Endothelial cell (in vitro differentiated cells): ENCODE measurements around the gene PHACTR4. TPM values are rescaled to one million over a fixed set of nuclear protein-coding genes. Genes with fewer than 3 reads are reported as not detected.
"Not testable (repeated sequence)": the region's sequence is repeated elsewhere in the genome, so short reads cannot be mapped to it uniquely, and the experiment has no call there.

Experiments used
- DNase-seq: peaks from one replicate; pipeline ENCODE4 v3.0.0; 2021; ENCODE audit warnings: low spot score
- H3K27ac Mint-ChIP-seq: one replicate; pipeline ENCODE4 v1.8.0; 2021; ENCODE audit warnings: mixed read lengths, inconsistent platforms; ENCODE audit not compliant: unreplicated experiment
- H3K27me3 Mint-ChIP-seq: one replicate; pipeline ENCODE4 v1.8.0; 2021; ENCODE audit warnings: mild to moderate bottlenecking, moderate library complexity, mixed read lengths, inconsistent platforms; ENCODE audit not compliant: unreplicated experiment
- H3K36me3 Mint-ChIP-seq: one replicate; pipeline ENCODE4 v1.8.0; 2021; ENCODE audit warnings: mild to moderate bottlenecking, low read depth, mixed read lengths, inconsistent platforms; ENCODE audit not compliant: unreplicated experiment
- H3K4me1 Mint-ChIP-seq: one replicate; pipeline ENCODE4 v1.8.0; 2021; ENCODE audit warnings: mild to moderate bottlenecking, mixed read lengths, inconsistent platforms; ENCODE audit not compliant: unreplicated experiment
- H3K4me3 Mint-ChIP-seq: one replicate; pipeline ENCODE4 v1.8.0; 2021; ENCODE audit warnings: mild to moderate bottlenecking, mixed read lengths, inconsistent platforms; ENCODE audit not compliant: unreplicated experiment
- H3K9me3 Mint-ChIP-seq: one replicate; pipeline ENCODE4 v1.8.0; 2021; ENCODE audit warnings: mixed read lengths, inconsistent platforms; ENCODE audit not compliant: unreplicated experiment
- CTCF ChIP-seq: fragments of 200-600 bp; sonication (generic); IDR thresholded peaks from one replicate; pipeline ENCODE4 v1.5.0; 2021; ENCODE audit warnings: antibody characterized with exemption; ENCODE audit not compliant: unreplicated experiment
- total RNA-seq: library from RNA; stranded (reverse); fragmentation: NEBNext Ultra II Directional; extraction: Animal tissue kit (Norgen Biotek cat#: 25700); gene quantifications from one replicate; pipeline ENCODE4 v1.2.1, GENCODE V29; 2021; ENCODE audit not compliant: unreplicated experiment

PHACTR4 gene
- total RNA-seq, 1 donor from 2014 or later = 56.6 TPM

DNA sequence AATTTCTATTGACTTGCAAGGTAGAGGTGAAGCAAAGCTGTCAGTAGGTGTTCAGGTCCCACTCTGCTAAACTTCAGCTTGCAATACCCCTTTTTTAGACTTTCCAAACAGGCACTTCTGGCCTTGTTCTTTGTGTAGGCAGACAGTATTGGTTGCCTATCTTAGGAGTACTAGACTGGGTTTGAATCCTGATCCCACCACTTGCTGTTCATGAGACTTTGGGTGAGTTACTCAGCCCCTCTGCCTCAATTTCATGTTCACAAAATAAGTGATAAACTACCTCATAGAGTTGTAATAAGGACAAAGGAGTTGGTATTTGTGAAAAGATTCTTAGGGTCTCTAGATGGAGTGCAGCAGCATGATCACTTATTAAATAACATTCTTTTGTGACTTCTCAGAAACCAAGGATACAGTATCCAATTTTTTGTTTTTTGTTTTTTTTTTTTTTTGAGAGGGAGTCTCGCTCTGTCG, 141.5 kb downstream of the PHACTR4 start:
- Mint-ChIP-seq H3K27ac (no peak overlapping the region), H3K4me3 (no peak overlapping the region), H3K9me3 (no peaks in the 10 kb centered on the region)

DNA sequence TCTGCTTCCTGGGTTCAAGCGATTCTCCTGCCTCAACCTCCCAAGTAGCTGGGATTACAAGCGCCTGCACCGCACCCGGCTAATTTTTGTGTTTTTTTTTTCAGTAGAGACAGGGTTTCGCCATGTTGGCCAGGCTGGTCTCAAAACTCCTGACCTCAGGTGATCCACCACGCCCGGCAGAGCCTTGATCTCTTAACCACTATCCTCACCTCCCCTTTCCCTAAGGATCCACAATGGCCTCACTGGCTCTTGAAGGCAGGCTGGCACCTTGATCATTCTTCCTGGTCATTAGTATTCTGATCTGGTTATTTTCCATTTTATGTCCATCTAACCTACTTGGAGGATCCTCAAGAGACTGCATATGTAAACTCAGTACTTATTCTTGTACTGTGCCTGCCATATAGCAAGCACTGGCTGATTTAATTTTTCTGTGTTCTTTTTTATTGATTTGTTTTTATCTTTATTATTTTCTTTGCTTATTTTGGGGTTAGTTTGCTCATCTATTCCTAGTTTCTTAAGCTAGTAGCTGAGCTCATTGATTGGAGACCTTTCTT, 142.6 kb downstream of the PHACTR4 start:
- peak overlapping the region; percentile 30 for H3K27ac Mint-ChIP-seq
- peak overlapping the region; percentile 37 for H3K4me3 Mint-ChIP-seq
- H3K9me3 Mint-ChIP-seq = no peaks in the 10 kb centered on the region
- TF ChIP-seq CTCF = no peak
- no peak for DNase-seq
- H3K36me3 Mint-ChIP-seq = peaks cover 35% of the 10 kb centered on the region
- H3K27me3 Mint-ChIP-seq = peaks cover 8% of the 10 kb centered on the region
- H3K4me1 Mint-ChIP-seq = peaks cover 17% of the 10 kb centered on the region

More for the DNA sequence above, 141.5 kb downstream of the PHACTR4 start:
- Mint-ChIP-seq H3K4me1 (peaks cover 17% of the 10 kb centered on the region), H3K36me3 (peaks cover 35% of the 10 kb centered on the region), H3K27me3 (peaks cover 7% of the 10 kb centered on the region)
- no peak for DNase-seq
- TF ChIP-seq CTCF = no peak

DNA sequence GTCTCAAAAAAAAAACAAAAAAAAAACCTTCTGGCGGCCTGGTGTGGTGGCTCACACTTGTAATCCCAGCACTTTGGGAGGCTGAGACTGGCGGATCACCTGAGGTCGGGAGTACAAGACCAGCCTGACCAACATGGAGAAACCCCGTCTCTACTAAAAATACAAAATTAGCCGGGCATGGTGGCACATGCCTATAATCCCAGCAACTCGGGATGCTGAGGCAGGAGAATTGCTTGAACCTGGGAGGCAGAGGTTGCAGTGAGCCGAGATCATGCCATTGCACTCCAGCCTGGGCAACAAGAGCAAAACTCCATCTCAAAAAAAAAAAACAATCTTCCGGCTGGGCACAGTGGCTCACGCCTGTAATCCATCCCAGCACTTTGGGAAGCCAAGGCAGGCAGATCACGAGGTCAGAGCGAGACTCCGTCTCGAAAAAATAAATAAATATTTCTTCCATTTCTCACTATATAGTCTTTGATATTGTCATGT, 144.9 kb downstream of the PHACTR4 start:
- not testable (repeated sequence) for H3K27ac Mint-ChIP-seq, DNase-seq

DNA sequence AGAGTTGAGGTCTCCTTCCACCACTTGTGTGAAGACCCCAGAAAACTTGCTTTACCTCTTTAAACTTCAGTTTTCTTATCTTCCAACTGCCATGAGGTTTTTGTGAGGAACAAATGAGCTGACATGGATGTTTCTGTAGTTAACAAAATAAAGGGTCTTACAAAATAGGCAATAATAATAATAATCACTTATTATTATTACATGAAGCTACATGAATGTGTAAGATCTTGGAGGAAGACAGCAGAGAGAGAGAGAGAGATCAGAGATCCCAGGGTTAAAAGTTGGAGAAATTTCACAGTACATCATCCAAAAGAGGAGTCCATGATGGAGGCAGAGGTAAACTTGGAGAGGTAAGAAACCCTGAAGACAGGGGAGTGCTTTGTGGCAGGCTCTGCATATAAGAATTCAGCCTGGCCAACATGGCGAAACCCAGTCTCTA, 147.0 kb downstream of the PHACTR4 start:
- H3K36me3 Mint-ChIP-seq = peaks cover 8% of the 10 kb centered on the region
- H3K27me3 Mint-ChIP-seq = peaks cover 15% of the 10 kb centered on the region
- H3K9me3 Mint-ChIP-seq = no peaks in the 10 kb centered on the region
- DNase-seq = no peak
- peaks cover 7% of the 10 kb centered on the region for H3K4me1 Mint-ChIP-seq
- no peak overlapping the region for H3K27ac Mint-ChIP-seq
- no peak for TF ChIP-seq CTCF
- H3K4me3 Mint-ChIP-seq = no peak overlapping the region

More for the DNA sequence above, 144.9 kb downstream of the PHACTR4 start:
- not testable (repeated sequence) for H3K4me3 Mint-ChIP-seq, H3K9me3 Mint-ChIP-seq
- Mint-ChIP-seq H3K4me1 (peaks cover 17% of the 10 kb centered on the region), H3K27me3 (peaks cover 15% of the 10 kb centered on the region), H3K36me3 (peaks cover 25% of the 10 kb centered on the region)

DNA sequence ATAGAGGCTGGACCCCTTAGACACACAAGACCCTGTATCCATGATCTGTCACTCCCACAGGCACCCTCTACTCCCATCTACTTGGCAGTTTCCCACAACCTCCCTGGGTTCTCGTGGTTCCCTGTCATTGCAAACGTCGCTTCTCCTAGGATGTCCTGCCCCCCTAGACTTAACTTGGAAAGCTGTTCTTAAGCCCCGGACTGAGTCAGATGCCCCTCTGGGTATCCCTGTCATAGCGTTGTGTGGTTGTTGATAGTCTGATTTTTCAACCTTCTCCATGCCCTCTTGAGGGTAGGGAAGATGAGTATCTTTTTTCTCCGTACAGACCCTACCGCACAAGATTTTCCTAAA, 148.1 kb downstream of the PHACTR4 start:
- no peak for DNase-seq

More for the DNA sequence above, 148.1 kb downstream of the PHACTR4 start:
- Mint-ChIP-seq H3K27me3 (peaks cover 10% of the 10 kb centered on the region), H3K27ac (peak overlapping the region; percentile 74), H3K9me3 (no peaks in the 10 kb centered on the region), H3K4me3 (peak overlapping the region; percentile 66), H3K4me1 (peaks cover 10% of the 10 kb centered on the region), H3K36me3 (peaks cover 8% of the 10 kb centered on the region)
- no peak for TF ChIP-seq CTCF
